ENCODE data around the gene SP6.

SP6 gene

GRCh38 chr17:47853616-47854015 is 2.7 kb upstream of the SP6 start:
- DNase-seq = no peak

DNA sequence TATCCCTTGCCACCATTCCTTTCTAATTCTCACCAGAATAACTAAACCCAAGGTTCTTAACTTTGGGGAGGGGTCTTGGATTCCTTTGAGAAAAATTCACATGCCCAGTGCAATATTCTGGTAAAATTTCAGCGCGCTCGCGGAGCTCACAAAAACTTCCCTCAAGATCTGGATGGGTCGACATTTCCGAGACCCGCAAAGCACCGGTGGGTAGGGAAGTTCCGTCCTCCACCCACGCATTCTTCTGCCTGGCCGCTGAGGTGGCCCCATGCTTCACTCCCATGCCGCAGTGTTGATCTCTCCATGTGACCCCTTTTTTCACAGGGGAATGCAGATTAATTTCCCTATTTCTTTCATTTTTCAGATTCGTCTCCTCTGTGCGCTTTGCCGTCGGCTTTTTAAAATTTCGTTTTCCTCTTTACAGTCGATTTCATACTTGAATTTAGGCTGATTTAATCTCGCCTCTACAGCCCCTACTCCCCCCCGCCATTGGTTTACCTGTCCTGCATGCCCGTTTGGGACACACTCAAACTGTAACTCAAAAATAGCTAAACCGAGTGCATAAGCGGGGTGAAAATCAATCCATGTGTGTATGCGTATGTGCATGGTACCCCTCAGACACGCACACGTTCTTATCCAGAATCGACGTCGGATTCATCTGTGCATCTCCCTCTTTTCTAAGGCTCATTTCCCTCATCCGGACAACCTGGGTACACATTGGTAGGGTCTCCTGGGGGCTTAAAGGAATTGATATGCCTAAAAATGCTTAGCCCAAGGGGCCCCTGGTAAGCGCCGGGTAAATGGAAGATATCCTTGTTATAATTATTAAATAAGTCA is 1.4 kb upstream of the SP6 start:
- DNase-seq = peak; percentile 69

- no peak for DNase-seq
These were observed 775 bp upstream of the SP6 start for GRCh38 chr17:47851764-47852112.

DNA sequence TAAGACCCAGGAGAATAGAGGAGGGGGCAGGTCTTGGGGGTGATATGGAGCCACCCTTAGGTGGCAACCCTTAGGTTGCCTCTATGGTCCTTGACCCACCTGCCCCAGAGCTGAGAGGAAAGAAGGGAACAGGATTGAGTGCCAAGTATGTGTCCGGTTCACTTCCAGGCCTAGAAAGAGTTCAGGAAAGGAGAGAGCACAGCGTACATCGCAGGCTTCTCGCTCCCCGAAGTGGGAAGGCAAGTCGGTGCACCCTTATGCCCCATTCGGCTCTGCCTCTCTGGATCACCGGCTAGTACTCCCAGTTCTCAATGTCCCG is 631 bp downstream of the SP6 start:
- DNase-seq = no peak

DNA sequence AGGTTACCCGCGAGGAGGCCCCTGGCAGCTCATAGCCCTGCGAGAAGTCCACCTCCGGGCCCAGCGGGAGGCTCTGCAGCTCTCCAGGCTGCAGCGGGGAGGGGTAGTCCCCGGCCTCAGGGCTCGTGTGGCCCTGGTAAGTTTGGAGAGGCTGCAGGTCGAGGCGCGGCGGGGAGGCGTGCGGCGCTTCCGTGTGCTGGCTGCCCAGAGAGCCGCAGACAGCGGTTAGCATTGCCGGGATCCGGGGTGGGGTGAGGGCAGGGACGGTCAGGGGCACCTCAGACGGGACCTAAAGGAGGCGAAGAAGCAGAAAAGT is 2.8 kb downstream of the SP6 start:
- no peak for DNase-seq

DNA sequence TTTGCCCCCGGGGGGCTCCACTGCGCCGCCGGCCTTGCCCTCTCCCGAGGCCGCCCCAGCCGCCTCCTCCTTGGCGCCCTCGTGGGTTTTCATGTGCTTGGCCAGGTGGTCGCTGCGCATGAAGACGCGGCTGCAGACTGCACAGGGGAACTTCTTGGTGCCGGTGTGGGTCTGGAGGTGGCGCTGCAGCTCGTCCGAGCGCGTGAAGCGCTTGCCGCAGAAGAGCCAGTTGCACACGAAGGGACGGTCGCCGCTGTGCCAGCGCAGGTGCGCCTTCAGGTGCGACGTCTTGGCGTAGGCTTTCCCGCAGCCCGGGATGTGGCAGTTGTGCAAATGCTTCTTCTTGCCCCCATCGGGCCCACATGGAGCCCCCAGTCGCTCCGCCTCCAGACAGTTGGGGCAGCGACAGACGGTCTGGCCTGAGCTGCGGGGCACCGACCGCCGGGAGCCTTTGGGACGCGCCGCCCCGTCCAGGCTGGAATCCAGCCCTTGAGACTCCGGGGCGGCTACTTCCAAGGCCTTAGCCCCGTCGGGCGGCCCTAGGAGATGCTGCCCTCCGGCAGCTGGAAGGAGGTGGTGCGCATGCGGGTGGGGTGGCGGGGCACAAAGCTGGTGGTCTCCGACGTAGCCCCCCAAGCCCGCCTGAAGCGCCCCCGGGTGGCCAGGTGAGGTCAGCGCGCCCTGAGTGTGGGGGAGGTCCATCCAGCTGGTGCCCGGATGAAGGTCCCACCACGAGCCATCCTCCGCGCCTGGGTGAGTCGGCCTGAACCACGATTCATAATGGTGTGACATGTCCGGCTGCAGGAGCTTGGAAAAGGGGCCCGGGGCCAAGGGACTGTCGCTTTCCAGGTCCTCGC is 3.4 kb downstream of the SP6 start:
- peak; percentile 57 for DNase-seq

DNA sequence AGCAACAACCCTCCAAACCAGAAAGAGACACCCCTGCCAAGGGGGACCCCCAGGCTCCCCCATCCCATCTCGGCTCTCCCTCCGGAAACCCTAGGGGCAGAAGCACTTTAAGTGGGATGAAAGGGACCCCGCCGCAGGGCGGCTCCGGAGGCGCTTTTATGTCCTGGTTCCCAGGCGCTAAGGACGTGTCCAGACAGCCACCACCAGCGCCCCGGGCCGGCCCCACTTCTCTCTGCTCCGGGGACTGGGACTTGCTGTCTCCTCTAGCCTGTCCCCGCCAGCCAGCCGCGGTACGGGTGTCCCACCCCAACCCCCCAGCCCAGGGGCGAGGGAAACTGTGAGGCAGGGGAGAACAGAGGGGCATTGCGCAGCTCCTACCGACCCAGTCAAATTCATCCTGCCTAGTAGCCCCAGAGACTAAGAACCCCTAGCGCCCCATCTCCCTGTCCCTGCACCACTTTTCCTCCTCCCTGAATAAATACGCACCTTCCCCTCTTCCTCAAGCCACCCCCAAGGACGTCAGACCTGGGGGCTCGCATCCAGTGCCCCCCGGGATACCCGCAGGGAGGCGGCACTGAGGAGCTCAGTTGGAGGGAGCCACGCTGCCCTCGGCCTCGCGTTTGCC is 4.1 kb downstream of the SP6 start:
- peak; percentile 60 for DNase-seq

- no peak for DNase-seq
These were observed 5.3 kb downstream of the SP6 start for GRCh38 chr17:47845716-47846075.

- no peak for DNase-seq
These were observed 5.9 kb downstream of the SP6 start for GRCh38 chr17:47844814-47845715.

- DNase-seq = no peak
These were observed 6.7 kb downstream of the SP6 start for GRCh38 chr17:47844227-47844626.

DNA sequence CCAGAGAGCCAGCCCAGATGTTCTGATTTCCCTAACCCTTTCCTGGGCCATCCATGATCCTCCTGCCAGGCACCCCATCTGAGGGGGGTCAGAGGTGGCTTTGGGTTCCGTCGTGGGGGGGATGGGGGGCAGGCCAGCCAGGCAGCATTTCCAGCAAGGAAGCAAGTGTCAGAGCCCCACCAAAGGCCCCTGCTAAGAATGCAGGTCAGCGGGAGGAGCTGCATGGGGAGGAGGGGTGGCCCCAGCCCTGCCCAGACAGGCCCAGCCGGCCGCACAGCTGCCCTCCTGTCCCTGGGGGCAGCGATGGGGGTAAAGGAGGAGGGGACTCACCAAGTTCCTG is 7.6 kb downstream of the SP6 start:
- no peak for DNase-seq

GRCh38 chr17:47841488-47842291 is 9.3 kb downstream of the SP6 start:
- DNase-seq = no peak

GRCh38 chr17:47840742-47841487 is 10.0 kb downstream of the SP6 start, which contains the start of gene SCRN2:
TSS of gene SCRN2 (minus strand) at chr17:47841273. CDS start at chr17:47840843, 430 bp downstream.
- DNase-seq = peak; percentile 98

DNA sequence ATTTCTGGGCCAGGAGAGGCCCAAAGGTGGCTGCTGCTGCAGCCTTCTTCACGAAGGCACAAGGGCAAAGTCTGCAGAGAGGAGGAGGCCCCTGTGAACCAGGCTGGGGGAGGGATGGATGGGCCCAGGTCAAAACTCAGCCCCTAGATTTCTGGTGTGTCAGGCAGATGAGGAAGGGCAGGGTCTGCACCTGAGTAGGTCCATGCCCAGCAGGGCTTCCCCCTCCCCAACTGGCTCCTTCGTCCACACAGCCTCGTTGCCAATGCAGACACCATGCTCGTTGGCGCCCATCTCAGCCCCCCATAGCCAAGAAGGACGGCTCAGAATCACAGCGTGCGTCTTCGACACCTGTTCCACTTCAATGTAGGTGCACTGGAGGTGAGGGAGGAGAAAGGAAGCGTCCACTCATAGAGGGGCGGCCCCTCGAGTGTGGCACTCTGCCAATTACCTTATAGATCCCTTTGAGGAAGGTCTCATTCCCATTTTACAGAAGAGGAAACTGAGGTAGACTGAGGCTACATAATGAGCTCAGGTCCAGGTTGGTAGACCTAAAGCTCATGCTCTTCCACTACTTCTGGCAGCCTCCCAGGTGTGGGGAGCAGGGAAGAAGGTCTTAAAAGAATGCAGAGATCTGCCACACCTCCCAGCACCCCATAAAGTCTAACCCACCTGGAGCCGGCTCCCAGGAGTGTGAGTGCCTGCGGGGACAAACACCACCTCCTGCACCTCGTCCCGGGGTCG is 10.8 kb downstream of the SP6 start:
- DNase-seq = no peak

DNA sequence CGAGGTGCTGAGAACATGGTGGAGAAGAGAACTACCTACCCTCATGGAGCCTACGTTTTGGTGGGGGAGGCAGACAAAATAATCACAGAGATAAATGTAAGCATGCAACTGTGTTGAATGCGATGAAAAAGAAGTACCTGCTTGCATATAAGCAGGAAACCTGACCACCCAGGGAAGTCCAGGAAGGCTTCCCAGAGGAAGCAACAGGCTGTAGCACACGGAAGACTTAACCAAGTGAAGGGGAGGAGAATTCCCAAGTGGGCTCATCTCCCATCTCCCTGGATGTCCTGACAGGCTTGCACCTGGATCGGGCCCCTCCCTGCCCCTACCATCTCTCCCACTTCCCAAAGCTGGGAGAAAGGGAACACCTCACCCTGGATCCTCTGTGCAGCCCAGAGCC is 11.9 kb downstream of the SP6 start:
- no peak for DNase-seq

- no peak for DNase-seq
These were observed 12.3 kb downstream of the SP6 start for GRCh38 chr17:47838636-47839035.

DNA sequence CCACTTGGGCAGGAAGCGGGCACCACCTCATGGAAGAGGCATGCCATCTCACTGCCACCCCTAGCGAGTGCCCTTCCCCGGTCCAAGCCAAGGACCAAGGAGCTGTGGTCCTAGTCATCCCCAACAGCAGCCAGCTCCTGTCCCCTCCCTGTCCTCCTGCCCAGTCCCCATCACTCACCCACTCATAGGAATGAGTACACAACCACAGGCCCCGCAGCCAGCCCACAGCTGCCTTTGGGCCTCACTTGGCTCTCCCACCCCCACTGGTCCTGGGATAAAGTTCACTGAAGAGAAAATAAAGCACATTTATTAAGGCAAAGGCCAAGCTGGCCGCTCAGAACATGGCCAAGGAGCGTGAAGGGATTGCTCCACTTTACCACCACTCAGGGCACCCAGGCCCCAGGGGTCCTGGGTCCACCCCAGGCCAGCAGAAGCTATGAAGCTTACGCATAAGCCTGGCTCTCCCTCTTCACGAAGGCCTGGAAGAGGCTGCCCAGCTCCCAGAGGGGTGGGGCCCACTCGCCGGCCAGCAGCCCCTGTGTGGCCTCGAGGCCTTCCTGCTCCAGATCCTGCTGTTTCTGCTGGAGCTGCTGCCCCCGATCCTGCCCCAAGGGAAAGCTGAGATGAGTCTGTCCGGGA is 13.4 kb downstream of the SP6 start:
- no peak for DNase-seq

- DNase-seq = no peak
These were observed 14.4 kb downstream of the SP6 start for GRCh38 chr17:47836601-47837000.

- DNase-seq = no peak
These were observed 16.2 kb downstream of the SP6 start for GRCh38 chr17:47834756-47835155.

- DNase-seq = no peak
These were observed 19.0 kb downstream of the SP6 start for GRCh38 chr17:47831934-47832327.
